Spleen (tissue), 7 donors: Measurements from ENCODE around the gene BUD31.

Experiments
- CTCF ChIP-seq, 11 experiments: fragments of 200-600 bp in 7 of 11; fragments of 450-650 bp in 4 of 11; sonication (generic) in 4 of 11; IDR thresholded peaks in 8 of 11; conservative IDR thresholded peaks in 3 of 11; 1 replicate in 7 of 11; 2 replicates in 4 of 11; pipeline versions ENCODE4 v1.4.0 to v1.8.0; 2016 to 2021; ENCODE audit warnings: antibody characterized with exemption in 11 of 11, inconsistent platforms in 4 of 11, mild to moderate bottlenecking in 1 of 11
- POLR2AphosphoS5 ChIP-seq, 3 donors: sonication (generic); formaldehyde crosslinking; IDR thresholded peaks; one replicate each; pipeline ENCODE4 v1.5.1; 2017; ENCODE audit warnings: antibody characterized with exemption in 3 of 3
- donor health status: DM: no; HTN: no; CAD: no; lungs with moderate emphysema.
- donor health status: DM: no; HTN: no; CAD: no.
- donor health status: DM: no; HTN: no; CAD: no.

- TF ChIP-seq POLR2AphosphoS5 (IDR thresholded peaks at IDR 0.05) (peak; percentile 93 to 98 (median 94)), CTCF (IDR thresholded peaks at IDR 0.05 in 8 of 11, conservative IDR thresholded peaks at IDR 0.05 in 3 of 11) (no peak)
Measured at GRCh38 chr7:99374111-99375064, 34.4 kb upstream of the BUD31 start, which contains the start of gene ARPC1B.
